Esophagus muscularis mucosa (tissue), 4 donors: ENCODE results near the gene ARL2BP. TPM values are rescaled to one million over a fixed set of nuclear protein-coding genes. Genes with fewer than 3 reads are reported as not detected.

ENCODE experiments used
- DNase-seq: peaks from one replicate; pipeline ENCODE4 v3.0.0-alpha.2; 2017; ENCODE audit errors: extremely low spot score
- H3K27ac ChIP-seq, 4 donors: fragments of 200-600 bp; sonication (generic); replicated peaks in 1 of 4; 1 replicate in 3 of 4; 2 replicates in 1 of 4; pipeline ENCODE4 v1.5.1; 2016 to 2019; ENCODE audit warnings: mild to moderate bottlenecking in 1 of 4
- H3K27me3 ChIP-seq, 4 donors: fragments of 200-600 bp; sonication (generic); one replicate each; pipeline versions ENCODE4 v1.5.1 to v1.6.0; 2016 to 2019
- H3K36me3 ChIP-seq, 4 donors: fragments of 200-600 bp; sonication (generic); one replicate each; pipeline ENCODE4 v1.5.1; 2016 to 2019
- H3K4me1 ChIP-seq, 4 donors: fragments of 200-600 bp; sonication (generic); one replicate each; pipeline ENCODE4 v1.5.1; 2016 to 2019
- H3K4me3 ChIP-seq, 4 donors: fragments of 200-600 bp; sonication (generic); 1 replicate in 2 of 4; 2 replicates in 2 of 4; pipeline ENCODE4 v1.5.1; 2016 to 2019; ENCODE audit warnings: mild to moderate bottlenecking in 4 of 4, moderate library complexity in 1 of 4
- H3K9me3 ChIP-seq, 4 donors: fragments of 200-600 bp; sonication (generic); 1 replicate in 3 of 4; 2 replicates in 1 of 4; pipeline ENCODE4 v1.5.1; 2016 to 2019
- CTCF ChIP-seq, 3 experiments: fragments of 200-600 bp in 2 of 3; fragments of 450-650 bp in 1 of 3; sonication (generic) in 2 of 3; IDR thresholded peaks; one replicate each; pipeline ENCODE4 v1.5.1; 2017 to 2019; ENCODE audit warnings: antibody characterized with exemption in 3 of 3, mild to moderate bottlenecking in 2 of 3, moderate library complexity in 1 of 3
- EP300 ChIP-seq: sonication (generic); formaldehyde crosslinking; IDR thresholded peaks from one replicate; pipeline ENCODE4 v1.6.1; 2017; ENCODE audit warnings: antibody characterized with exemption
- POLR2A ChIP-seq: fragments of 450-650 bp; IDR thresholded peaks from one replicate; pipeline ENCODE4 v1.6.1; 2017; ENCODE audit warnings: antibody characterized with exemption, moderate library complexity, mild to moderate bottlenecking, low read depth
- POLR2AphosphoS5 ChIP-seq, 2 donors: sonication (generic); formaldehyde crosslinking; IDR thresholded peaks; one replicate each; pipeline ENCODE4 v1.6.1; 2017; ENCODE audit warnings: antibody characterized with exemption in 2 of 2
- WGBS: methylation state at CpG from one replicate; pipeline ENCODE4 v1.1.5; 2018; 5-methylcytosine and 5-hydroxymethylcytosine counted together
- intact Hi-C: fragments of 100-400 bp; cut with DNase I; formaldehyde crosslinking; loops from one replicate; pipeline ENCODE4 v1.15.1; 2023
- total RNA-seq, 4 donors: library from RNA; depleted of rRNA; stranded (reverse); fragments of >200 nt; gene quantifications; one replicate each; pipeline versions ENCODE4 v1.1.0 to v1.2.1, GENCODE V29; 2016

ARL2BP gene
- total RNA-seq, 4 donors from 2014 or later = 58.1 to 77.4 (median 66.9) TPM

- no peaks in the 10 kb centered on the region for H3K27me3 ChIP-seq
- H3K4me3 ChIP-seq = no peak overlapping the region
- no peaks in the 10 kb centered on the region for H3K4me1 ChIP-seq
- H3K27ac ChIP-seq = no peak overlapping the region
- WGBS = 100% methylated on average over 1 of the region's 1 CpG
- TF ChIP-seq CTCF (IDR thresholded peaks at IDR 0.05) (no peak), EP300 (no peak), POLR2AphosphoS5 (IDR thresholded peaks at IDR 0.05) (no peak), POLR2A (no peak)
- no peak for DNase-seq
- intact Hi-C loops = no loop called here
- H3K9me3 ChIP-seq = peaks cover 0 to 18% (median 3%) of the 10 kb centered on the region in 4 donors
- peaks cover 69 to 100% (median 97%) of the 10 kb centered on the region in 4 donors for H3K36me3 ChIP-seq
These were observed 31.6 kb upstream of the ARL2BP start for GRCh38 chr16:57213462-57213861.

- peaks cover 65 to 96% (median 87%) of the 10 kb centered on the region in 4 donors for H3K36me3 ChIP-seq
- H3K4me3 ChIP-seq = no peak overlapping the region
- intact Hi-C loops = no loop called here
- DNase-seq = no peak
- no peaks in the 10 kb centered on the region for H3K27me3 ChIP-seq
- no peaks in the 10 kb centered on the region for H3K4me1 ChIP-seq
- 90% methylated on average over 2 of the region's 2 CpGs for WGBS
- H3K9me3 ChIP-seq = peaks cover 0 to 18% (median 3%) of the 10 kb centered on the region in 4 donors
- TF ChIP-seq CTCF (IDR thresholded peaks at IDR 0.05) (no peak), POLR2AphosphoS5 (IDR thresholded peaks at IDR 0.05) (no peak), EP300 (no peak), POLR2A (no peak)
- H3K27ac ChIP-seq = no peak overlapping the region
These were observed 28.1 kb upstream of the ARL2BP start for GRCh38 chr16:57216968-57217367.

GRCh38 chr16:57223057-57223456 lies 22.0 kb upstream of the ARL2BP start:
- H3K36me3 ChIP-seq = peaks cover 38 to 96% (median 88%) of the 10 kb centered on the region in 4 donors
- WGBS = 72% methylated on average over 1 of the region's 1 CpG
- intact Hi-C loops = no loop called here
- no peak for DNase-seq
- TF ChIP-seq CTCF (IDR thresholded peaks at IDR 0.05) (no peak), POLR2A (no peak), POLR2AphosphoS5 (IDR thresholded peaks at IDR 0.05) (no peak), EP300 (no peak)
- no peaks in the 10 kb centered on the region for H3K9me3 ChIP-seq
- no peaks in the 10 kb centered on the region for H3K4me1 ChIP-seq
- no peak overlapping the region for H3K4me3 ChIP-seq
- no peak overlapping the region for H3K27ac ChIP-seq
- no peaks in the 10 kb centered on the region for H3K27me3 ChIP-seq

GRCh38 chr16:57224651-57225335 lies 20.3 kb upstream of the ARL2BP start:
- H3K9me3 ChIP-seq = no peaks in the 10 kb centered on the region
- DNase-seq = no peak
- intact Hi-C loops = no loop called here
- no peaks in the 10 kb centered on the region for H3K27me3 ChIP-seq
- no peaks in the 10 kb centered on the region for H3K4me1 ChIP-seq
- WGBS = 98% methylated on average over 6 of the region's 6 CpGs
- no peak overlapping the region for H3K4me3 ChIP-seq
- H3K27ac ChIP-seq = no peak overlapping the region
- H3K36me3 ChIP-seq = peaks cover 37 to 96% (median 88%) of the 10 kb centered on the region in 4 donors
- TF ChIP-seq POLR2A (no peak), CTCF (IDR thresholded peaks at IDR 0.05) (no peak), EP300 (no peak), POLR2AphosphoS5 (IDR thresholded peaks at IDR 0.05) (no peak)

- WGBS = 95% methylated on average over 7 of the region's 7 CpGs
- Histone ChIP-seq H3K27ac (no peak overlapping the region), H3K4me1 (no peaks in the 10 kb centered on the region), H3K27me3 (no peaks in the 10 kb centered on the region), H3K9me3 (no peaks in the 10 kb centered on the region), H3K4me3 (no peak overlapping the region), H3K36me3 (peaks cover 42 to 98% (median 92%) of the 10 kb centered on the region in 4 donors)
- no peak for DNase-seq
- TF ChIP-seq CTCF (IDR thresholded peaks at IDR 0.05) = no peak
- TF ChIP-seq POLR2AphosphoS5 (IDR thresholded peaks at IDR 0.05) = no peak
- TF ChIP-seq POLR2A = no peak
- no peak for TF ChIP-seq EP300
- intact Hi-C loops = no loop called here
These were observed 19.1 kb upstream of the ARL2BP start for GRCh38 chr16:57225978-57226377.
